Activated naive CD8-positive, alpha-beta T cell treated with anti-CD3 and anti-CD28 coated beads, Interleukin-2, amount 10 ng/mL, durations not matched to agents 7 days and 5 days (primary cell): ENCODE data around the gene KRTAP12-1. TPM values are rescaled to one million over a fixed set of nuclear protein-coding genes. Genes with fewer than 3 reads are reported as not detected.

Source experiments
- ATAC-seq: fragments of 150-1000 bp; cut with Tn5 transposase; one replicate; pipeline ENCODE4 v1.10.0; 2021; ENCODE audit warnings: low read depth, moderate library complexity
- POLR2A ChIA-PET: fragments of 350-600 bp; sonication (Branson Sonifier 250); formaldehyde crosslinking; loops from one replicate; lab custom pipeline; 2021; ENCODE audit warnings: antibody characterized with exemption; lab: Charles Lee
- DNase-seq: peaks from one replicate; pipeline ENCODE4 v3.0.0; 2021
- H3K27ac Mint-ChIP-seq: one replicate; pipeline ENCODE4 v1.8.0; 2022; ENCODE audit warnings: mild to moderate bottlenecking, mixed read lengths
- H3K27me3 Mint-ChIP-seq: one replicate; pipeline ENCODE4 v1.8.0; 2022; ENCODE audit warnings: mild to moderate bottlenecking, moderate library complexity, mixed read lengths
- H3K36me3 Mint-ChIP-seq: one replicate; pipeline ENCODE4 v1.8.0; 2021; ENCODE audit warnings: mild to moderate bottlenecking, mixed read lengths
- H3K4me1 Mint-ChIP-seq: one replicate; pipeline ENCODE4 v1.8.0; 2021; ENCODE audit warnings: mixed read lengths
- H3K4me3 Mint-ChIP-seq: one replicate; pipeline ENCODE4 v1.8.0; 2022; ENCODE audit warnings: mild to moderate bottlenecking, moderate library complexity, mixed read lengths
- H3K9me3 Mint-ChIP-seq: one replicate; pipeline ENCODE4 v1.8.0; 2021; ENCODE audit warnings: mixed read lengths
- total RNA-seq, 2 experiments: library from RNA; stranded (reverse); gene quantifications; one replicate each; pipeline ENCODE4 v1.2.3, GENCODE V29; 2021

Gene KRTAP12-1
- not detected for total RNA-seq

GRCh38 chr21:44681861-44682579, at the start of gene KRTAP12-1:
Gene KRTAP12-1 (minus strand): TSS chr21:44682163. CDS start chr21:44682123, 40 bp downstream.
- DNase-seq (no peak), ATAC-seq (no peak)
- Mint-ChIP-seq H3K9me3 (no peaks in the 10 kb centered on the region), H3K27me3 (peaks cover 12% of the 10 kb centered on the region), H3K27ac (no peak within 1 kb of the TSS), H3K4me1 (peaks cover 5% of the 10 kb centered on the region), H3K36me3 (no peaks in the 10 kb centered on the region), H3K4me3 (no peak within 1 kb of the TSS)
- POLR2A ChIA-PET: interaction anchor here (0.9 kb wide), 1 partner anchor 63 kb away, joined by 3 read pairs; no protein-coding TSS in a partner anchor

- POLR2A ChIA-PET: no interaction called here
- no peak overlapping the region for H3K27ac Mint-ChIP-seq
- H3K36me3 Mint-ChIP-seq: no peaks in the 10 kb centered on the region
- DNase-seq (no peak), ATAC-seq (no peak)
- H3K4me1 Mint-ChIP-seq: no peaks in the 10 kb centered on the region
- peaks cover 4% of the 10 kb centered on the region for H3K27me3 Mint-ChIP-seq
- H3K4me3 Mint-ChIP-seq: no peak overlapping the region
- H3K9me3 Mint-ChIP-seq: no peaks in the 10 kb centered on the region
These were observed 49.1 kb upstream of the KRTAP12-1 start for GRCh38 chr21:44730951-44731579.

- Mint-ChIP-seq H3K4me3 (no peak overlapping the region), H3K27ac (no peak overlapping the region), H3K27me3 (peaks cover 14% of the 10 kb centered on the region), H3K4me1 (no peaks in the 10 kb centered on the region), H3K36me3 (no peaks in the 10 kb centered on the region), H3K9me3 (no peaks in the 10 kb centered on the region)
- POLR2A ChIA-PET: no interaction called here
- no peak for DNase-seq
- no peak for ATAC-seq
These were observed 48.0 kb upstream of the KRTAP12-1 start for GRCh38 chr21:44730028-44730395.

- no peaks in the 10 kb centered on the region for H3K36me3 Mint-ChIP-seq
- H3K4me1 Mint-ChIP-seq: no peaks in the 10 kb centered on the region
- DNase-seq (no peak), ATAC-seq (no peak)
- H3K9me3 Mint-ChIP-seq: no peaks in the 10 kb centered on the region
- H3K27ac Mint-ChIP-seq: no peak overlapping the region
- no peak overlapping the region for H3K4me3 Mint-ChIP-seq
- POLR2A ChIA-PET: no interaction called here
- H3K27me3 Mint-ChIP-seq: peaks cover 19% of the 10 kb centered on the region
These were observed 47.5 kb upstream of the KRTAP12-1 start for GRCh38 chr21:44729336-44730027.

- DNase-seq (no peak), ATAC-seq (no peak)
- POLR2A ChIA-PET: no interaction called here
- Mint-ChIP-seq H3K4me3 (no peak overlapping the region), H3K27ac (no peak overlapping the region), H3K9me3 (no peaks in the 10 kb centered on the region), H3K27me3 (peaks cover 24% of the 10 kb centered on the region), H3K36me3 (no peaks in the 10 kb centered on the region), H3K4me1 (peaks cover 2% of the 10 kb centered on the region)
These were observed 46.8 kb upstream of the KRTAP12-1 start for GRCh38 chr21:44728716-44729115.

- no peak overlapping the region for H3K4me3 Mint-ChIP-seq
- no peak for DNase-seq
- no peak overlapping the region for H3K27ac Mint-ChIP-seq
- ATAC-seq: no peak
- H3K9me3 Mint-ChIP-seq: no peaks in the 10 kb centered on the region
- H3K4me1 Mint-ChIP-seq: peaks cover 7% of the 10 kb centered on the region
- H3K36me3 Mint-ChIP-seq: no peaks in the 10 kb centered on the region
- POLR2A ChIA-PET: no interaction called here
- H3K27me3 Mint-ChIP-seq: peaks cover 30% of the 10 kb centered on the region
These were observed 45.8 kb upstream of the KRTAP12-1 start for GRCh38 chr21:44727757-44728156.

- H3K9me3 Mint-ChIP-seq: no peaks in the 10 kb centered on the region
- H3K36me3 Mint-ChIP-seq: no peaks in the 10 kb centered on the region
- H3K27ac Mint-ChIP-seq: no peak overlapping the region
- peaks cover 34% of the 10 kb centered on the region for H3K27me3 Mint-ChIP-seq
- no peak overlapping the region for H3K4me3 Mint-ChIP-seq
- ATAC-seq (no peak), DNase-seq (no peak)
- peaks cover 9% of the 10 kb centered on the region for H3K4me1 Mint-ChIP-seq
- POLR2A ChIA-PET: no interaction called here
These were observed 45.4 kb upstream of the KRTAP12-1 start for GRCh38 chr21:44727321-44727720.

- DNase-seq (no peak), ATAC-seq (no peak)
- no peaks in the 10 kb centered on the region for H3K36me3 Mint-ChIP-seq
- no peak overlapping the region for H3K27ac Mint-ChIP-seq
- no peak overlapping the region for H3K4me3 Mint-ChIP-seq
- POLR2A ChIA-PET: no interaction called here
- peaks cover 9% of the 10 kb centered on the region for H3K4me1 Mint-ChIP-seq
- H3K9me3 Mint-ChIP-seq: no peaks in the 10 kb centered on the region
- peaks cover 39% of the 10 kb centered on the region for H3K27me3 Mint-ChIP-seq
These were observed 44.9 kb upstream of the KRTAP12-1 start for GRCh38 chr21:44726826-44727225.

- peaks cover 9% of the 10 kb centered on the region for H3K4me1 Mint-ChIP-seq
- DNase-seq: no peak
- H3K4me3 Mint-ChIP-seq: no peak overlapping the region
- no peak for ATAC-seq
- no peaks in the 10 kb centered on the region for H3K36me3 Mint-ChIP-seq
- no peaks in the 10 kb centered on the region for H3K9me3 Mint-ChIP-seq
- POLR2A ChIA-PET: no interaction called here
- no peak overlapping the region for H3K27ac Mint-ChIP-seq
- H3K27me3 Mint-ChIP-seq: peaks cover 55% of the 10 kb centered on the region
These were observed 43.0 kb upstream of the KRTAP12-1 start for GRCh38 chr21:44724926-44725325.

- POLR2A ChIA-PET: no interaction called here
- H3K4me3 Mint-ChIP-seq: peak overlapping the region; percentile 47
- H3K27me3 Mint-ChIP-seq: peaks cover 60% of the 10 kb centered on the region
- no peak for DNase-seq
- H3K27ac Mint-ChIP-seq: no peak overlapping the region
- ATAC-seq: no peak
- no peaks in the 10 kb centered on the region for H3K36me3 Mint-ChIP-seq
- H3K4me1 Mint-ChIP-seq: peaks cover 9% of the 10 kb centered on the region
- H3K9me3 Mint-ChIP-seq: no peaks in the 10 kb centered on the region
These were observed 42.2 kb upstream of the KRTAP12-1 start for GRCh38 chr21:44724196-44724595.

- DNase-seq (peak; percentile 44), ATAC-seq (peak; percentile 54)
- no peak overlapping the region for H3K27ac Mint-ChIP-seq
- no peaks in the 10 kb centered on the region for H3K36me3 Mint-ChIP-seq
- H3K9me3 Mint-ChIP-seq: no peaks in the 10 kb centered on the region
- peaks cover 9% of the 10 kb centered on the region for H3K4me1 Mint-ChIP-seq
- POLR2A ChIA-PET: no interaction called here
- peaks cover 66% of the 10 kb centered on the region for H3K27me3 Mint-ChIP-seq
- H3K4me3 Mint-ChIP-seq: peak overlapping the region; percentile 56
These were observed 41.5 kb upstream of the KRTAP12-1 start for GRCh38 chr21:44723177-44724131.

- Mint-ChIP-seq H3K27me3 (peaks cover 72% of the 10 kb centered on the region), H3K36me3 (no peaks in the 10 kb centered on the region)
- POLR2A ChIA-PET: no interaction called here
These were observed 40.8 kb upstream of the KRTAP12-1 start for GRCh38 chr21:44722731-44723130.

GRCh38 chr21:44720170-44720569, 38.2 kb upstream of the KRTAP12-1 start:
- Mint-ChIP-seq H3K36me3 (no peaks in the 10 kb centered on the region), H3K4me1 (peaks cover 12% of the 10 kb centered on the region), H3K4me3 (no peak overlapping the region), H3K27me3 (peaks cover 78% of the 10 kb centered on the region), H3K27ac (no peak overlapping the region), H3K9me3 (no peaks in the 10 kb centered on the region)
- DNase-seq: no peak
- ATAC-seq: no peak
- POLR2A ChIA-PET: no interaction called here

More at GRCh38 chr21:44722731-44723130, 40.8 kb upstream of the KRTAP12-1 start:
- no peak for ATAC-seq
- Mint-ChIP-seq H3K27ac (no peak overlapping the region), H3K4me1 (peaks cover 9% of the 10 kb centered on the region), H3K4me3 (no peak overlapping the region), H3K9me3 (no peaks in the 10 kb centered on the region)
- no peak for DNase-seq
